ENCODE data around the gene CD55. TPM values are rescaled to one million over a fixed set of nuclear protein-coding genes. Genes with fewer than 3 reads are reported as not detected.
A peak's percentile ranks its signal among the peaks of the same experiment; 100 is the strongest.

CD55 gene
- total and polyA plus RNA-seq, 2 of the 8 experiments (the other 6 are each of a cell fraction or from before 2014, with no cell fraction given), result 20.1 to 22.8 TPM

DNA sequence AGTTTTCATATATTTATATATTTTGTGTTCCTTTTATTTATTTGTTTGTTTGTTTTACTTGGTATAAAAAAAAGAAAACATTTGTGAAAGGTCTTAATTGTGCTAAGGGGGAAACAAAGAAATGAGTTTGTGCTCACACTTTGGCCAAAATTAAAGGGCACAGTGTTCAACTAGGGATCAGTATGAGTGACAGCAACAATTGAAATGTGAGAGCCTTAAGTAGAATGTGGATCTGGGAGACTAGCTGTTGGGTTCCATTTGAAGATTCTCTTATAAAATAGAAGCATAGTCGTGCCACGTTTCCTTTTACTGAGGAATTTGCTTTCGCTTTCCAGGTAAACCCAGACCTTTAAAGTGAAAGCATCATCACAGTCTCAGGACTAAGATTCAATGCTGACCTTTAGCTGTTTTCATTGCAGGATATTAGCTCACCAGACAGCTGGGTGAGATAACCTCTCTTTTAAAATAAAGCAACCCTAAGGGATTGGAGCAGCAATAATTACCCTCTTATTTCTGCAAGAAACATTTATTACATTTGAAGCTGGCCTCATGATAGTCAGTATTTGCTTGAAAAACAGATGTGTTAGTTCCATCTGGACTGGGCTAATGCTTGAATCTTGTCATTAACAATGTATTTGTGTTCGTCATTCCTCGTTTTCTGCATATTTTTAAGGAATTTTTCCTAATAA lies 37.1 kb upstream of the CD55 start:
- H3K4me3 ChIP-seq (ENCODE audit: extremely low read depth in 1 of 4, insufficient read depth in 2 of 4, low read depth in 3 of 4, low read length in 4 of 4), result no peak overlapping the region
- no peaks in the 10 kb centered on the region; a peak in 1 of 7 replicates for H3K4me1 ChIP-seq (replicated peaks in 1 of 4; ENCODE audit: control insufficient read depth in 3 of 4, insufficient read depth in 4 of 4, low read length in 3 of 4)
- no peak overlapping the region for H4K8ac ChIP-seq (ENCODE audit: extremely low read depth, insufficient read depth, low read length)
- H3K79me1 ChIP-seq (ENCODE audit: low read depth, low read length), result no peaks in the 10 kb centered on the region
- TF ChIP-seq CTCF (IDR thresholded peaks at IDR 0.05; ENCODE audit: control extremely low read depth in 1 of 3, insufficient read depth in 1 of 3, low read depth in 1 of 3, low read length in 3 of 3) (no peak), MAFK (IDR thresholded peaks at IDR 0.05; ENCODE audit: low read depth, low read length) (no peak)
- H3K27ac ChIP-seq (ENCODE audit: low read depth, low read length), result no peak overlapping the region
- H4K20me1 ChIP-seq (replicated peaks in 1 of 2; ENCODE audit: control insufficient read depth in 1 of 2, insufficient read depth in 2 of 2, low read length in 2 of 2), result no peaks in the 10 kb centered on the region
- no peak overlapping the region for H3K4me2 ChIP-seq (ENCODE audit: insufficient read depth in 1 of 2, low read depth in 2 of 2, low read length in 2 of 2)
- H2BK15ac ChIP-seq (ENCODE audit: low read length), result no peak overlapping the region
- ChIA-PET CTCF (ENCODE audit: partially characterized antibody) (interaction anchor here (0.5 to 1.6 kb wide), 4 partner anchors 9 to 184 kb away, joined by 3 to 6 read pairs (median 3); no protein-coding TSS in a partner anchor), POLR2A (ENCODE audit: partially characterized antibody) (no interaction called here)
- H2AFZ ChIP-seq (ENCODE audit: low read length), result peak overlapping the region; percentile 42; the same call in 1 of the 2 replicates
- no peak overlapping the region for H4K5ac ChIP-seq (ENCODE audit: insufficient read length, low read depth, low read length)
- H2BK120ac ChIP-seq (replicated peaks; ENCODE audit: low read depth, low read length), result no peak overlapping the region
- DNase-seq (ENCODE audit: low read depth in 1 of 2, low spot score in 2 of 2) (no peak), FAIRE-seq (no peak)
- no peak overlapping the region for H2AK5ac ChIP-seq (ENCODE audit: low read depth, low read length)
- H3K9me3 ChIP-seq (ENCODE audit: insufficient read depth in 2 of 2, low read depth in 1 of 2, low read length in 1 of 2), result no peaks in the 10 kb centered on the region
- no peak overlapping the region for H4K91ac ChIP-seq (replicated peaks; ENCODE audit: insufficient read length, low read length)
- H3K79me2 ChIP-seq (ENCODE audit: control insufficient read depth in 1 of 2, insufficient read depth in 2 of 2, low read length in 2 of 2), result no peaks in the 10 kb centered on the region
- H3K27me3 ChIP-seq (replicated peaks in 1 of 4; ENCODE audit: control insufficient read depth in 3 of 4, extremely low read depth in 1 of 4, insufficient read depth in 3 of 4, low read length in 3 of 4), result no peaks in the 10 kb centered on the region
- H3K56ac ChIP-seq (replicated peaks; ENCODE audit: insufficient read length, low read depth, low read length), result no peak overlapping the region
- no peak overlapping the region for H3K14ac ChIP-seq (ENCODE audit: insufficient read length)
- H3K23me2 ChIP-seq (ENCODE audit: low read depth, low read length), result no peaks in the 10 kb centered on the region
- no peak overlapping the region; the same call in 1 of the 2 replicates for H3K18ac ChIP-seq (ENCODE audit: extremely low read depth, low read length)
- 84% methylated on average over 5 of the region's 5 CpGs; no CpG with 5 or more reads in 1 of the 2 experiments for WGBS, 2 experiments (ENCODE audit: extremely low coverage in 1 of 2, insufficient coverage in 1 of 2, insufficient read length in 1 of 2, insufficient replicate concordance in 2 of 2, low coverage in 1 of 2, low lambda C conversion rate in 2 of 2, missing lambda C conversion rate in 1 of 2)
- H3K9ac ChIP-seq (replicated peaks in 1 of 4; ENCODE audit: extremely low read depth in 1 of 4, low read depth in 3 of 4, low read length in 3 of 4), result no peak overlapping the region
- H3K23ac ChIP-seq (ENCODE audit: insufficient read length), result no peak overlapping the region
- no peak overlapping the region for H2BK20ac ChIP-seq (ENCODE audit: low read length)
- no peaks in the 10 kb centered on the region for H3K36me3 ChIP-seq (ENCODE audit: control insufficient read depth in 2 of 4, insufficient read depth in 4 of 4, low read length in 3 of 4)
- no peak overlapping the region for H3K4ac ChIP-seq (replicated peaks; ENCODE audit: insufficient read length, low read depth, low read length)
- no peak overlapping the region for H2BK5ac ChIP-seq (ENCODE audit: low read depth, low read length)
- H2BK12ac ChIP-seq (ENCODE audit: low read depth, low read length), result no peak overlapping the region
